GM21526 (cell line): Measurements from ENCODE around the gene MYO7B.
"Not testable (repeated sequence)": the region's sequence is repeated elsewhere in the genome, so short reads cannot be mapped to it uniquely, and the experiment has no call there.

Experiments used
- ATAC-seq: cut with Tn5 transposase; IDR thresholded peaks from one replicate; pipeline ENCODE4 v1.9.1; 2021; ENCODE audit warnings: moderate library complexity; ENCODE audit not compliant: unreplicated experiment, low FRiP score

MYO7B gene

DNA sequence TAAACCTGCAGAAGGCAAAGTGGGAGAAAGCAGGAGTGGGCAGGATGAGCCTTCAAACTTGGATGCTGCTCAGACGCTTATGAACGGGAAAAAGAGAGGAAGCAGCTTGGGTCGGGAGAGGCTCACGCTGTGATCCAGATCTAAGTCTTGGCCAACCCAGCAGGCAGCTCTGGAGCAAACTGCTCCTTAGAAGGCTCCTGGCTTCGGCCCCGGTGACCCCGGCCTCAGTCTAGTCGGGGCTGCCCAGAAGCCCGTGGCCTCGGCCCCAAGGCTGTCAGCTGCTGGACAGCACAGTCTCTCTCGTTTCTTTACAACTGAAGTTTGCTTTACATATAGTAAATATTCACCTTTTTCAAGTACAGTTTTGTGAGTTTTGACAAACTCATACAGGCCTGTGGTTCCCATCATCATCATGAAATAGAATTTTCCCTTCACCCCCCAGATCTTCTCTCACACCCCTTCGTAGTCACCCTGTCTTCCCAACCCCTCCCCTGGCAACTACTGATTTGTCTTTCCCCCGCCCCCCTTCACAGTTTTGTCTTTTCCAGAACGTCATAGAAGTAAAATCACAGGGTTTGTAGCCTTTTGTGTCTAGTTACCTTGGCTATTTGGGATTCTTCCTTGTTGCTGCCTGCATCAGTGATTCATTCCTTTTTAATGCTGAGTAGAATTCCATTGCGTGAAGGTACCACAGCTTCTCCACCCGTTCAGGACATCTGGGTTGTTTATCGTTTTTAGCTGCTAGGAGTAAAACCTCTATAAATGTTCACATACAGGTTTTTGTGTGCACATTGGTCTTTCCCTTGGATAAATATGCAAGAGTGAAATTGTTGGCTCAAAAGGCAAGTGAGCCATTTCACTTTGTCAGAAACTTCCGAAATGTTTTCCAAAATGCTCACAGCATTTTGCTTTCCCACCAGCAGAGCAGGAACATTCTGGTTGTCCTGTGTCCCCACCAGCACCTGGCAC is 35.1 kb downstream of the MYO7B start:
- no peak for ATAC-seq

- ATAC-seq: not testable (repeated sequence)
These were observed 36.9 kb downstream of the MYO7B start for GRCh38 chr2:127572352-127572751.

- no peak for ATAC-seq
These were observed 37.4 kb downstream of the MYO7B start for GRCh38 chr2:127572841-127573240.

- ATAC-seq: no peak
These were observed 37.8 kb downstream of the MYO7B start for GRCh38 chr2:127573298-127573697.

GRCh38 chr2:127573771-127574170 is 38.3 kb downstream of the MYO7B start:
- ATAC-seq: no peak

DNA sequence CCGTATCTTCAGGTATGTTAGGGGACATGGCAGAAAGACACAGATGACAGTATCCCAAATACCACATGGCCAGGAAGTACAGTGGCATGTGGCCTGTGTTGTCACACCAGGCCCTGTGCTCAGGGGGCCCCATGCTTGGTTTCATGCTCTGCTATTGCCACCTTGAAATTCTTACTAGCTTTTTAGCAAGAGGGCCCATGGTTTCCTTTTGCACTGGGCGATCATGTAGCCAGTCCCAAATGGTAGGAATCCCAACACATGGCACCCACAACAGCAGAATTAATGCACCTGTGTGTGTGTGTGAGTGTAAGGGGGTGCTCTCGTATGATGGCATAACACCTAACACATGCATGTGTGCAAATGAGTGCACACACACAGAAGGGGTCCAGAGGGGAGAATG is 39.2 kb downstream of the MYO7B start:
- ATAC-seq: no peak

- no peak for ATAC-seq
These were observed 39.8 kb downstream of the MYO7B start for GRCh38 chr2:127575185-127575765.

DNA sequence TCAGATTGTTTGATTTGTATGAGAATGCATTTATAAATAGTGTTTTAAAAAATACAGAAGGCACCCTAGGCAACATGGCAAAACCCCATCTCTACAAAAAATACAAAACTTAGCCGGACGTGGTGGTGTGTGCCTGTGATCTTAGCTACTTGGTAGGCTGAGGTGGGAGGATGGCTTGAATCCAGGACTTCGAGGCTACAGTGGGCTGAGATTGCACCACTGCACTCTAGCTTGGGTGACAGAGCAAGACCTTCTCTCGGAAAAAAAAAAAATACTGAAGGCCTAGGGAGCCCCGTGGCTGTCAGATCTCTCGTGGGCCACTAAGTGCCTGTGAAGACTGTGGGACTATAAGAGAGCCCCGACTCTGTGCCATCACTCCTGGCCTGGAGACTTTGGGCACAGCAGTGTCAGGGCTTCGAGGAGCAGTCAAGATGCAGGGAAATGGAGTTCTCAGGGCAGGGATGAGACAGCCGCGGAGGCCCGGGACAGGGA is 40.5 kb downstream of the MYO7B start:
- no peak for ATAC-seq

DNA sequence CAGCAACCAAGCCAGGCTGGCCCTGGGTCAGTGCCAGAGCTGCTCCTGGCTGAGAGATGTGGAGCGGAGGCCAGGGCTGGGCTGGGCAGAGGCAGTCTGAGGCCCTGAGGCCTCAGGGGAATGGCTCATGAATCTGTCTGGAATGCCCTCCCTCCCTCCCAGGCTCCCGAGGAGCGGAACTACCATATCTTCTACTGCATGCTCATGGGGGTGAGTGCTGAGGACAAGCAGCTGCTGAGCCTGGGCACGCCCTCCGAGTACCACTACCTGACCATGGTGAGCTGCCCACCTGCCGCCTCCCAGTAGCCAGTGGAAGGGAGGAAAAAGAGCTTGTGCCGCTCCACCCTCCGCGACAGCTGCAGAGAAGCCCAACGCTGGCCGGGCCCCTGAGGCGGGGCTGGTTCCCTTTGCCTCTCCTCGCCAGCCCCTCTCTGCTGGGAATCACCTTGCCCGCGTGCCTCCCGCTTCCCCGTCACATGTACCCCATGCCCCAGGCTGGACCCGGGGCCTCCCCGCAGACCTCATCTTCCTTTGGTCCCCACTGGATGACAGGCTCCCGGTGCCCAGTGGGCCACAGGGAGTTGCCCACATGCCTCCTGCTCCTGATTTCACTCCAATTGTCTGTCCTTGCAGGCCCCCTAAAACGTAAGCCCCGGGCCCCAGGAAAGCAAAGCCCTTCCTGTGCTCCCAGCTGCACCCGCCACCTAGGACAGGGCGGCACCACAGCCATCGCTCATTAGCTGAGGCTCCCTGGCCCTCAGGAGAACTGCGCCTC is 41.1 kb downstream of the MYO7B start:
- ATAC-seq: no peak

DNA sequence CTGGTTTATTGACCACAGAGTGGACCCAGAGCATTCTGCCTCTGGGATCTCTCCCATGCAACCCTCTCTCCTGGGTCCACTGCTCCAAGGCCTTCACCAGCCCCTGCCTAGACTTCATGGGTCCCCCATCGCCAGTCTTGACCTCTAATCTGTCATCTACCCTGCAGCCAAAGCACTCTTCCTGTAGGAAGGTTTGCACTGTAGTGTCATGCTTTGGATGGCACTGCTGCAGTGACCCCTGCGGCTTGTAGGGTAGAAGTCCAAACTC is 41.7 kb downstream of the MYO7B start:
- no peak for ATAC-seq

DNA sequence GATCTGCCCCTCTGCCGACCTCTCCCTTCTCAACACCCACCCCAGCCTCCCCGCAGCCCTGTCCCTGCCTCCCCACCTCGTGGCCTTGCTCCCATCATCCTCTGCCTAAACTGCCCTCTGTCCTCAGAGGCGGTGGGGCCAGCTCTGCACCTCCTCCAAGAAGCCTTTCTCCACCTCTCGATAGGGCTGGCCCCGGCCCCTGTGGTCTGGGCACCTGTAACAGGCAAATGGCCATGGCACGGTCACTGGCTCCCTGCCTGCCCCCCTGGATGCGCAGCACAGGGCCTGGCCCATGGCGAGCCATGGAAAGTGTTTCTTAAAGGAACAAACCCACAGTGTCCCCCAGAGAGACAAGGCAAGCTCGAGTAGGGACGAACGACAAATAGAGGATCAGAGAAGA is 42.0 kb downstream of the MYO7B start:
- no peak for ATAC-seq

DNA sequence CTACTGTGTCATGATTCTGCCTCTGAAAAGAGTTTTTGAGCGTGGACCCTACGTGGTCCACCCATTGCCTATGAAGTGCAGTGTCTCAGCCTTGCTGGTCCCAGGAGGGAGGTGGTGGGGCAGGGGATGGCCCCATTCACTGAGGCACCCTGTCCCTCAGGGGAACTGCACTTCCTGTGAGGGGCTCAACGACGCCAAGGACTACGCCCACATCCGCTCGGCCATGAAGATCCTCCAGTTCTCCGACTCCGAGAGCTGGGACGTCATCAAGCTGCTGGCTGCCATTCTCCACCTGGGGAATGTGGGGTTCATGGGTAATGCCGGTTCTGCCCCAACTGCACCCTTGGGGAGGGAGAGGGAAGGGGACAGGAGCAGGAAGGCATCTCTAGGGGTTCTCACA is 42.5 kb downstream of the MYO7B start:
- no peak for ATAC-seq

GRCh38 chr2:127578411-127578810 is 42.9 kb downstream of the MYO7B start:
- no peak for ATAC-seq

DNA sequence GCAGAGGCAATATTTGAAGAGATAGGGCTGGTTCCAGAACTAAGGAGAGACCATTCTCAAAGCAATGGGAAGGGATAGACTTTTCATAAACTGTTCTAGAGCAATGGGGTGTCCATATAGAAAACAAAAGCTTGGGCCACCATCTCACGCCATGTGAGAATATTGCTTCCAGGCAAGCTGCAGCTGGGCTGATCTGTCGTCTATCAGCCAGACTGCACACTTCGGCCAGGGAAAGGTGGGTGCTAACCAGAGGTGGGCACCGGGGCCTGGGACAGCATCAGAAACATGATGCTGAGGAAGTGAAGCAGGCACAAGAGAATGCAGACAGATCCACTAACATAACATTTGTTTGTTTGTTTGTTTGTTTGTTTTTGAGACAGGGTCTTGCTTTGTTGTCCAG is 43.7 kb downstream of the MYO7B start:
- ATAC-seq: no peak

- ATAC-seq: no peak
These were observed 44.9 kb downstream of the MYO7B start for GRCh38 chr2:127580167-127581049.

DNA sequence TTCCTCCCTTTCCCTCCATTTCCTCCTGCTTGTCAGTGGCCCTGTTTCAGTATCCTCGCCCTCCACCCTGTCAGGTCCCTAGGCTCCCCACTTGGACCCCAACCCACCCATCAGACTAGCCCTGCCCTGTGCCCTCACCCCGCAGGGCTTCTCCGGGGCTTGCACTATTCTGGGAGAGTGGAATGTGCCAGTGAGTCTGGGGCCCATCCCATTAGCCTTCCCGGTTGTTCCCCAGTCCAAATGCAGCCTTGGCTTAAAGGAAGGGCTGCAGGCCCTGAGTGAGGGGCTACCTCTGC is 45.5 kb downstream of the MYO7B start:
- ATAC-seq: no peak

DNA sequence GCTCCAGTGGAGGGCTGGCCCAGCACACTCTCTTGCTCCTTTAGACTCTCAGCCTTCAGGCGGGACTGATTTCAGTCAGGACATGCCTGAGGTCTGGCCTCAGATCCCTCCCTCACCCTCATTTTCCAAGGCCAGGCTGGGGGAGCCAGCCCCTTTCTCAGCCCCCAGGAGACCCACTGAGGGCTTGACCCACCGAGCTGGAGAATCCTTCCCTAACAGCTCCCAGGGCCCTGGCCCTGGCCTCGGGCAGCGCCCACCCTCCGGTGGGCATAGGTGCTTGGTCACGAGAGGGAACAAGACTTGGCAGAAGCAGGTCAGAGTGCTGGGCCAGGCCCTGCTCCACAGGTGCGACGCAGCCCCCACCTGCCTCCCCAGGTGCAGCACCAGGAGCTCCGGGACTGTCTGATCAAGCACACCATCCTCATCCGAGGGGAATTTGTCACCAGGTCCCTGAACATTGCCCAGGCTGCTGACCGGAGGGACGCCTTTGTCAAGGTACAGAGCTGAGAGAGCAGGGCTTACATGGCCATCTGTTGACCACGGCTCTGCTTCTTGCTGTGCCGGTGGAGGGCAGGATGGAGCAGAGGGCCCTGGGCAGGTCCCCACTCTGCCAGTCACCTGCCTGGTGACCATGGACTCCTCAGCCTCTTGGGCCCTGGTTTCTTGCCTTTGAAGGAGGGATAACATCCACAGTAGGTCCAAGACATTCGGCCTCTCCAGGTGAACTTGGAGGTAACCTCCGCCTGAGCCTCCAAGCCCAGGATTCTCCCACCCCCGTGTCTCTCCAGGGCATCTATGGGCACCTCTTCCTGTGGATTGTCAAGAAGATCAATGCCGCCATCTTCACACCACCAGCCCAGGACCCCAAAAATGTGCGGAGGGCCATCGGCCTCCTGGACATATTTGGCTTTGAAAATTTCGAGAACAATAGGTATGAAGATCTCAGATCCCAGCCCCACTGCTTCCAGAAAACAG is 46.3 kb downstream of the MYO7B start:
- no peak for ATAC-seq

GRCh38 chr2:127582863-127583861 is 47.7 kb downstream of the MYO7B start:
- ATAC-seq: no peak
